SKM-1 treated with dmso at 0.1 percent for 144 hours (cell line): ENCODE data around the gene DPP6.

Experiments
- DNase-seq: peaks from one replicate; lab custom pipeline; 2025; ENCODE audit not compliant: unreplicated experiment; lab: John Stamatoyannopoulos, UW

Gene DPP6

GRCh38 chr7:154746571-154747360 is 694.6 kb downstream of the DPP6 start:
- DNase-seq, result no peak

GRCh38 chr7:154748089-154748786 is 696.0 kb downstream of the DPP6 start:
- no peak for DNase-seq

- no peak for DNase-seq
These were observed 698.2 kb downstream of the DPP6 start for GRCh38 chr7:154750353-154750801.

- no peak for DNase-seq
These were observed 701.0 kb downstream of the DPP6 start for GRCh38 chr7:154753226-154753625.

GRCh38 chr7:154757756-154758155 is 705.6 kb downstream of the DPP6 start:
- DNase-seq, result no peak

GRCh38 chr7:154759989-154760388 is 707.8 kb downstream of the DPP6 start:
- no peak for DNase-seq

GRCh38 chr7:154765118-154765517 is 712.9 kb downstream of the DPP6 start:
- DNase-seq, result no peak

GRCh38 chr7:154767142-154767541 is 714.9 kb downstream of the DPP6 start:
- DNase-seq, result no peak

GRCh38 chr7:154767821-154768415 is 715.7 kb downstream of the DPP6 start:
- DNase-seq, result no peak

- DNase-seq, result no peak
These were observed 716.8 kb downstream of the DPP6 start for GRCh38 chr7:154769001-154769400.

GRCh38 chr7:154769527-154769926 is 717.3 kb downstream of the DPP6 start:
- DNase-seq, result no peak

- DNase-seq, result no peak
These were observed 718.2 kb downstream of the DPP6 start for GRCh38 chr7:154770361-154770760.

GRCh38 chr7:154770962-154771361 is 718.8 kb downstream of the DPP6 start:
- DNase-seq, result no peak

GRCh38 chr7:154774303-154774969 is 722.2 kb downstream of the DPP6 start:
- no peak for DNase-seq

- no peak for DNase-seq
These were observed 723.5 kb downstream of the DPP6 start for GRCh38 chr7:154775681-154776080.

- no peak for DNase-seq
These were observed 724.2 kb downstream of the DPP6 start for GRCh38 chr7:154776350-154776749.

GRCh38 chr7:154777023-154777422 is 724.8 kb downstream of the DPP6 start:
- no peak for DNase-seq

- no peak for DNase-seq
These were observed 725.3 kb downstream of the DPP6 start for GRCh38 chr7:154777489-154777888.

GRCh38 chr7:154777908-154778307 is 725.7 kb downstream of the DPP6 start:
- DNase-seq, result no peak

- DNase-seq, result no peak
These were observed 729.4 kb downstream of the DPP6 start for GRCh38 chr7:154781369-154782303.
